Activated T-helper 1 cell treated with Interleukin-2 at 50 U/mL for 16 hours (primary cell): ENCODE measurements around the gene UBA5.
"Not testable (repeated sequence)": the region's sequence is repeated elsewhere in the genome, so short reads cannot be mapped to it uniquely, and the experiment has no call there.

Experiments
- DNase-seq: peaks from one replicate; pipeline ENCODE4 v3.0.0-alpha.2; 2020; ENCODE audit warnings: low read depth

UBA5 gene

GRCh38 chr3:132660052-132660810, at the start of gene UBA5:
TSS of gene UBA5 (plus strand) at chr3:132660329. CDS start at chr3:132660538, 209 bp downstream.
- peak; percentile 50 for DNase-seq

DNA sequence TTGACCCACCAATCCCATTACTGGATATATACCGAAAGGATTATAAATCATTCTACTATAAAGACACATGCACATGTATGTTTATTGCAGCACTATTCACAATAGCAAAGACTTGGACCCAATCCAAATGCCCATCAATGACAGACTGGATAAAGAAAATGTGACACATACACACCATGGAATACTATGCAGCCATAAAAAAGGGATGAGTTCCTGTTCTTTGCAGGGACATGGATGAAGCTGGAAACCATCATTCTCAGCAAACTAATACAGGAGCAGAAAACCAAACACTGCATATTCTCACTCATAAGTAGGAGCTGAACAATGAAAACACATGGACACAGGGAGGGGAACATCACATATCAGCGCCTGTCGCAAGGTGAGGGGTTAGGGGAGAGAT, 44.8 kb upstream of the UBA5 start:
- not testable (repeated sequence) for DNase-seq

- no peak for DNase-seq
These were observed 44.2 kb upstream of the UBA5 start for GRCh38 chr3:132615881-132616280.

- no peak for DNase-seq
These were observed 43.3 kb upstream of the UBA5 start for GRCh38 chr3:132616780-132617179.

- no peak for DNase-seq
These were observed 38.0 kb upstream of the UBA5 start for GRCh38 chr3:132622148-132622547.

DNA sequence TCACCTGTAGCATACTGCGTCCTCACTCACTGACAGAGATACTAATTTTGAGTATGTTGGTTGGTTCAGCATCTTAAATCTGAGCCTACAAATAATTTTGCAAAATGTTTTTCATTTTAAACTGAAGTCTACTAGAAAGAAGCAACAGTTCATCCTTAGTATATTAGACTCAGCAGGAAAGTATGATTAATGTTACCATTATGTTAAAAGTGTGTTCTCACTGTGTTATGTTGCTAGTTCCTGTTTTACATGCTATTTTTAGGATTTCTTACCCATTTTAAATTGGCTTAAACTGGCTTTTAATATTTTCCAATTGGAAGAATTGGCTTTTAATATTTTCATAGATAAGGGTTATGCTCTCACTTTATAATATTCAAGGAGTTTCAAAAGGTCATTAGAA, 37.4 kb upstream of the UBA5 start:
- DNase-seq = no peak

GRCh38 chr3:132623646-132624045, 36.5 kb upstream of the UBA5 start:
- DNase-seq = no peak

GRCh38 chr3:132624790-132625189, 35.3 kb upstream of the UBA5 start:
- DNase-seq = no peak

- DNase-seq = no peak
These were observed 34.5 kb upstream of the UBA5 start for GRCh38 chr3:132625613-132626012.

- DNase-seq = no peak
These were observed 33.2 kb upstream of the UBA5 start for GRCh38 chr3:132626955-132627354.

- no peak for DNase-seq
These were observed 32.0 kb upstream of the UBA5 start for GRCh38 chr3:132628157-132628556.

DNA sequence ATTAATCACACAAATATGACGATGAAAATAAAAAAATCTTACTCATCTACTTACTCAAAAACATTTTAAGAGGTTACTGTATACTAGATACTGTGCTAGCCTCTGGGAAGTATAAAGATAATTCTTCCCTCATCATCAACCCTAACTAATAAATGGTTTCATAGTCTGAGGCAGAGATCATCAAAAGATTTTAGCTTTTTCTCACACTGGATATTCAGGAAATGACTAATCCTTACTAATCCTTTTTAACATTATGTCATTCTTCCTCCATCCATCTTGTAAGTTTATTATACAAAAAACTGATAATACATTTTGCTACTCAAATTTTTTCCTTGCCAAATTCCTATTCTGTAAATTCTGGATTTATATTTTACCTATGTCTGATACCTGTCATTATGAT, 30.2 kb upstream of the UBA5 start:
- no peak for DNase-seq

DNA sequence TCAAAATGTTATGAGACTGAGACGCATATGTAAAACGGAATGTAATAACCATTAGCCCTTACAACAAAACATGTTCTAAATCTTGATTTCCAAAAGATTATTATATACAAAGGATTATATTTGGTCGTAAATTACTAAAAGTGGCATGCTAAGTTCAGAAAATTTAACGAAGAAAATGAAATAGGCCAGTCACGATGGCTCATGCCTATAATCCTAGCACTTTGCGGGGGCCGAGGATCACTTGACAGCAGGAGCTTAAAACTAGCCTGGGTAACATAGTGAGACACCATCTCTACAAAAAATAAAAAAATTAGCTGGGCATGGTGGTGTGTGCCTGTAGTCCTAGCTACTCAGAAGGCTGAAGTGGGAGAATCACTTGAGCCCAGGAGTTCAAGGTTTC, 29.5 kb upstream of the UBA5 start:
- DNase-seq = no peak

- no peak for DNase-seq
These were observed 25.1 kb upstream of the UBA5 start for GRCh38 chr3:132635052-132635451.

- no peak for DNase-seq
These were observed 22.5 kb upstream of the UBA5 start for GRCh38 chr3:132637590-132637989.

- DNase-seq = no peak
These were observed 21.4 kb upstream of the UBA5 start for GRCh38 chr3:132638706-132639105.

- not testable (repeated sequence) for DNase-seq
These were observed 18.7 kb upstream of the UBA5 start for GRCh38 chr3:132641427-132641826.

DNA sequence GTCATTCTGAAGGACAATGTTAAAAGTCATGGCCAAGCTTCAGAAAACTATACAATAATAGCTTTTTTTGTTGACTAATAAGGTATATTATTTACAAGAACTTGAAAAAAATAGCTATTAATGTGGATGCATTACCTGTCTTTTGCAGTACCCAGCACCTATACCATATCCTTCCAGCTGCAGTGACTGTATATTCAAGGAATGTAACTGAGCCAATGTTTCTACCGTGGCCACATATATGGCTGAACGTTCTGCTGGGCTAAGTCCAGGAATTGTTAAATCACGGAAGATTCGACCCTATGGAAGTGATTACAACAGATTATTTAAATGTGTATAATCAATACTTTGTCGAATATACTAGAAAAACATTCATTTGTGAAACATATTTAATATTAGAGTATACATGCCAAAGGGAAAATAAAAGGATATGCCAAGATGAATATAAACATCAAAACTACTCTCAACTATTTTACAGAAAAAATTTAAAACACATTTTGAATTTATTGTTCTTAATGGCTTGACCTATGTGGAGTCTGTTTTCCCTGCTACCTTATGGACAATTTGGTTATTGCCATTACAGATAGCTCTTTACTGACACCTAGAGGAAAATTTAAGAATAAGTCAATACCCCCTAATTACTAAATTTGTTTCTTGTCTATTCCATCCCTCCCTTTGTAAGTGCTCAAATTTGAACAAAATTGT, 18.1 kb upstream of the UBA5 start:
- no peak for DNase-seq

GRCh38 chr3:132642539-132642847, 17.6 kb upstream of the UBA5 start:
- DNase-seq = no peak

DNA sequence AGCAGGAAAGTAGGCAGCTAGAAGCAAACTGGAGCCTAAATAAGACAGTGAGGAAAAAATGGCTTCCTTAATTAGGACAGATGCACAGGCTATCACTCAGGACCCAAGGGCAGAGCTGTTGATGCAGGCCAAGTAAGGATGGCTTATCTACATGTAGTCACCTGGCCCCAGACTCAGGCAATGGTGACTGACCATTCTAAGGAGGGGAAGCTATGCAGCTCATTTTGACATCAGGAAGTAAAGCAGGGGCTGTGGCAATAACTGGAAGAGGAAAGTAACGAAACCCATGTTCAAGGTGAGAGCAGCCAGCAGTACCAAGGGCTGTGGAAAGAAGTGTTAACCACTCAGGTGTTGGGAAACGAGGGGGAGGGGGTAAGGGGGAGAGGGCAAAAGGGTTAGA, 16.8 kb upstream of the UBA5 start:
- no peak for DNase-seq

- DNase-seq = no peak
These were observed 15.1 kb upstream of the UBA5 start for GRCh38 chr3:132645058-132645457.

DNA sequence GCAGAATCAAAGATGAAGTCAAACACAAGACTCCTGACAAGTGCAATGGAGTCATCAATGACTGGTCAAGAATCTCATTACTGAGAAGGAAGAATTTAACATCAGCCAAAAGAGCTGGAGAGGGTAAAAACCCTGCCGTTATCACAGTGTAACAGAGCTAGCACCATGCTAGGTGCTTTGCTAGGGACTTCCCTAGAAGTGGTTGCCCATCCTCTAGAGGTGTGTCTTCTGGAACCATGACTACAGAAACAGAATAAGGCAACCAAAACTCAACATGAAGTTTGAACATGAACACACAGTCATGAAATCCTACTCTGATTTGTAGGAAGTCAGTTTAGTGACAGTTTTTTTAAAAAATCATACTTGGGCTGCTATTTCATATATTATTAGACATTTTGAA, 10.0 kb upstream of the UBA5 start:
- DNase-seq = no peak

DNA sequence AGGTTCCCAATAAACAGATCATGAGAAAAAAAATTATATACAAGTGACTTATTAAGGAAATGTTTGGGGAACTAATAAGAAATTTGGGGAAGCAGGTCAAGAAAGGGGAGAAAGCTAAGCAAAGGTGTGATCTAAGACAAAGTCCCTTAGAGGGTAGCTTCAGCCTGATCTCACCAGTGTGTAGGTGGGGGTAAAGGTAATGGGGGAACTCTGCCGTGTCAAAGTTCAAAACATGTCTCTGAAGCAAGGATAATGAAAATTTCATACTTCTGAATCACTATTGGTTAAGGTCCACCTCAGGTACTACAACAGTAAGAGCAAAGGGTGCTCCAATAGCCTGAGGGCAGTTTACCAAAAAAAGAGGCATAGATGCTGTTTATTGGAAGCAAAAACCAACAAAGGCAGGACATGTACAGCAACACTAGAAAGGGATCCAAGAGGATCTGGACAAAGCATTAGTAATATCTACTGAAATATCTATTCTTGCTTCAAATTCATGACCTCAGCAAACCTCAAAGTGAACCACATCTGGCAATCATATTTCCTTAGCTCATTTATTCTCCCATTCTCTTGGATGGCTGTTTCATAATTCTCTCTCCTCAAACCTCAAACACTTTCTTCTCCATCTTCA, 7.4 kb upstream of the UBA5 start:
- no peak for DNase-seq
